ENCODE data around the gene ATG4B.

GRCh38 chr2:241598487-241598886 is 39.0 kb upstream of the ATG4B start:
- TF ChIP-seq FOXA1 (IDR thresholded peaks at IDR 0.05) (no peak), FOXK2 (IDR thresholded peaks at IDR 0.05) (no peak)

Data from HEK293T (cell line).